KG1 (cell line): ENCODE results near the gene GLP2R.
"Not testable (repeated sequence)": the region's sequence is repeated elsewhere in the genome, so short reads cannot be mapped to it uniquely, and the experiment has no call there.

Experiments
- DNase-seq: peaks from one replicate; lab custom pipeline; 2025; lab: John Stamatoyannopoulos, UW

GLP2R gene

DNA sequence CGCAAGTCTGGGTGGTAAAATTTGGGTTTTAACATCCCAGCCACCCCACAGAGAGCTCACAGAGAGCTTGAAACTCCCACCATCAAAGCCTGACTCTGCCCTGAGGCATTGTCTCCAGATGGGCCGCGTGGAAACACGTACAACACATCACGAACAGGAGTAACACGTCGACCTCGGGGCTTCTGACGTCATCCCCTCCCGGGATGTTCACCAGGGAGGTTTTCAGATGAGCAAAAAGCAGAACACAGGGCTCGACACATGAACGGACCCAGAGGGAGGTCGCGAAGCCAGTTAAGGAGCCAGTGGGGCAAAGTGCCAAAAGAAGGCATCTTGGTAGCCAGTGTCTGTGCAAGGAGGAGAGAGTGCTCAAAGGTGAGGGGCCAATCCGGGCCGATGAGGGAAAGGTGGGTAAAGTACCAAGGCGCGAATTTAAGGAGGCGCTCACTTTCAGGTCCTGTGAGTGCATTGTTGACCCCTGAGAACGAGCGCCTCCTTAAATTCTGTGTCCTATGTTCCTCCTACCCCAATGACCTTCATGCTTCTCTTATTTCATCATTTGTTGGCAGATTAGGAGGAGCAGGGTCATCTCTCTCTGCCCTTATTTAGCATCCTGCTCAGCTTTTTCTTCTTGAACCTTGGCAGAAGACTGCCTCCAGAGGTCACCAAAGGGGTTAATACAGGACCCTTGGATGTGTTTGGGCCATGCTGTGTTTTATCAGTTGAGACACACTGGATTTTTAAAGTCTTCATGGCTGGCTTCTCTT lies 73.7 kb downstream of the GLP2R start:
- no peak for DNase-seq

DNA sequence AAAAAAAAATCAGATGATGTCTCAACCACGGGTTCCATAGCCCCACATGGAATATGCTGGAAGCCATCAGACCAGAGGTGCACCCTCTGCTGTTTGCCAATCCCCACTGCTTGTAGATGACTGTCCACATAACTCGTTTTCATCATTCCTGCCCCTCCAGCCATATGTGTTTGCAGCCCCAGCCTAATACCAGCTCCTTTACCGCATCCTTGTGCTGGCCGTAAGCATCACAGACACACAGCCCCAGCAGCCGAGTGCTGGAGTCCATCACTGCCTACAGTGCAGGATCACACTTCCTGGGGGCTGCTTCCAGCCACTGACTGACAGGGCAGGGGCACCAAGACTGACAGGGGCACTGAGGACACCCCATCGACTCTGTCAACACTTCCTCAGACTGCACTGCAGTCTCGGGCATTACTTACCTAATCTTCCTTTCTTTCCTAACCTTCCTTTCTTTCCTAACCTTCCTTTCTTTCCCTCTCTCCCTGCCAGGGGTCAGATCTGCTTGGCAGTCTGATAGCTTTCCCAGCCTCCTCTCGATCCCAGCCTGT lies 74.4 kb downstream of the GLP2R start:
- DNase-seq = no peak

DNA sequence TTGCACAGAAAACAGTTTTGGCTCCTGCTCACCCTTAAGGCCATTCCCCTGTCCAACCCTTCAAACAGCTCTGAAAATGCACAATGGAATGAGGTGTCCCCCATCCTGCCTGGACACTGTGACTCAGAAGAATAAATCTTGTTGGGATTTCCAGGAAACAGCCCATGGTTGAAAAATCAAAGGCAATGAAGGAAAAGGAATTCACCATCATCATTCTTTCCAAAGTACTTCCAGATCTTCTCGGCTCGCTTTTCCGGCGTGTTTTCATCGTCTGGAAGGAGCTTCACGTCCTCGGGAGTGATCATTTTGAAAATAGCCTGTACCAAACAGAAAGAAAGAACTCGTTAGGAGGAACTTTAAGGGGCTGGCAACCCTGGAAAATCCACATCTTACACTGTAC lies 75.1 kb downstream of the GLP2R start:
- DNase-seq = no peak

DNA sequence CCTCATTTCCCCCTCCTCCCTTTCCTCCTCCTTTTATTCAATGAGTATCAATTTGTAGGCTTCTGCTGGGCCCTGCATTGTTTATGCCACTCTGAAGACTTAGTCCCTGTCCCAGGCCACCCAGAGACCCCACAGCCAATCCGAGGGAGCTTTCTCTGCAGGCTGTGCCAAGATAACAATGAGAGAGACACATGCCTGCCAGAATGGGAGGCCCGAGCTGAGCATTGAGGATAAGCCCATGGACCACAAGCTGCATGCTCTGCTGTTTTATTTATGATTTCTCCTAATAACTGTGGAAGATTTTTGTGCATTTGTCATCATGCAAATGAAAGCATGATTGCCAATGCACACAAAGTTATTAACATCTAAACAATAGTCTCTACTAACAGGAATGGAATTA lies 76.4 kb downstream of the GLP2R start:
- no peak for DNase-seq

DNA sequence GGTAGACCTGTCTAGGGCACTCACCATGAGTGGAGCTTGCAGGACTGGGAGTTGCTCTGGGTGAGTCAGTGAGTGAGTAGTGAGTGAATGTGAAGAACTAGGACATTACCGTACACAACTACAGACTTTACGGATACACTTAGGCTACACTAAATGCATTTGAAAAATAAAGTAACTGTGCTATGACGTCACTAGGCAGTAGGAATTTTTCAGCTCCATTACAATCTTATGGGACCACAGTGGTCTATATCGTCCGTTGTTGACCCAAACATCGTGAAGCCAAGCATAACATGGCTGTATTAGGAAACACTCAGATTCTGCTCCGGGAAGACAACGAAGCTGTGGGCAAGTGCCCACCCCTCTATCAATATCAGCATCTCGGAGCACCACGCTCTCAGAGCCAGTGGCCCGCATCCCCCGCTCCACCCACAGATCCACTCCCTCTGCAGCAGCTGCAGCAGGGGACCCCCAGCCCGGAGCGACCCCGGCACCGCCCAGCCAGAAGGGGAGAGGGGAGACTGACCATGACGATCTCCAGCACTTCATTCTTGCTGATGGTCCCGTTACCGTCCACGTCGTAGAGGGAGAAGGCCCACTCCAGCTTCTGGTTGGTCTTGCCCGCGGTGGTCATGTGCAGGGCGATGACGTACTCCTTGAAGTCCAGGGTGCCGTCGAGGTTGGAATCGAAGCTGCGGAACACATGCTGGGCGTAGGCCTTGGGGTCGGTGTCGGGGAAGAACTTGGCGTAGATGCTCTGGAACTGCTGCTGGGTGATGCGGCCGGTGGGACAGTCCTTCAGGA lies 78.8 kb downstream of the GLP2R start:
- no peak for DNase-seq

DNA sequence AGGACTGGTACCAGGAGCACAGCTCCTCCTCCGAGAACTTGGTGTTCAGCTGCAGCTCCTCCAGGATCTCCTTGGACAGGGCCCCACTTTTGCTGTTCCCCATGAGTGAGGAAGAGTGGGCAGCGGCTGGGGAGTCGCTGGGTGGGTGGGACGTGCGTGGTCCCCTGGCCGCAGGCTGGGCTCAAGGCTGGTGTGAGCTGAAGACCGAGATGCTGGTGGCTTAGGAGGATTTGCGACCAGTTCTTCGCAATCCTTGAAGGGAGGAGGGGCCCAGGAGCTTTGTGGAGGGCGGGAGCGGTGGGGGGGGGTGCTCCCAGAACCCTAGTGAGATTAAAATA lies 79.3 kb downstream of the GLP2R start, which contains the start of gene RCVRN:
Gene RCVRN, minus strand, starts transcription at position 194 of the 338 bp plus-strand sequence. Its CDS starts 91 bp downstream, at position 103.
- DNase-seq = no peak

DNA sequence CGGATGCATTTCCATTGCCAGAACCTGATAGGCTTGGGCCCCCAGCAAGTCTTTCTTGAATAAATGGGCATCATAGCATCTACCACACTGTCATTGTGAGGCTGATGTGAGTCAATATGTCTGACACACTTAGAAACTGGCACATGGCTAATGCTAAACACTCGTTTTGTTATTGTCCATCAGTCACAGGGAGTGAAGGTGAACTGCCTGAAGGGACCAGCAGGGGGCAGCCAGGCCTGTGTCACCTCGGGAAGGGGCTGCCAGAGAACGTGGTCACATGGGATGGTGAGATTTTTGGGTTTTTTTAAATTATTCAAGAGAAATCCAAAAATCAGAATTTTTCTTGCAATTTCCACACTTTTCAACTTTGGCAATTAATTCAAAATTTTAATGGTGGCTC lies 80.2 kb downstream of the GLP2R start:
- DNase-seq = no peak

DNA sequence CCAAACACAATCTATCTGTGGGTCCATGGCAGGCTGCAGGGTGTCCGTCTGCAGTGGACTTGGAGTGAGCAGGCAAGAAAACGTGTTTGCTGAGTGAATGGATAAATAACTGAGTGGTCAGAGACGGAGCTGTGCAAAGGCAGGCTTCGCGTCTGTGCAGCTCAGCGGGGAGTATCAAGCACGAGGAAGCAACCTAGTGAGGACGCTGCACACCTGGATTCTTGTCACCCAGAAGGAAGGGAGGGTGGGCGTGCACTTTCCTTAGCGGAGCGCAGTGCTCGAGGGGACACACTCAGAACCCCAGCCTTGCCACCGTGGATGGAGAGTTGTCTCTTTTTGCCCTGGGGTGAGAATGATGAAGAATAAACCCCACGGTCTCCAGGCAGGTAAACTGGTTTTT lies 80.9 kb downstream of the GLP2R start:
- DNase-seq = no peak

DNA sequence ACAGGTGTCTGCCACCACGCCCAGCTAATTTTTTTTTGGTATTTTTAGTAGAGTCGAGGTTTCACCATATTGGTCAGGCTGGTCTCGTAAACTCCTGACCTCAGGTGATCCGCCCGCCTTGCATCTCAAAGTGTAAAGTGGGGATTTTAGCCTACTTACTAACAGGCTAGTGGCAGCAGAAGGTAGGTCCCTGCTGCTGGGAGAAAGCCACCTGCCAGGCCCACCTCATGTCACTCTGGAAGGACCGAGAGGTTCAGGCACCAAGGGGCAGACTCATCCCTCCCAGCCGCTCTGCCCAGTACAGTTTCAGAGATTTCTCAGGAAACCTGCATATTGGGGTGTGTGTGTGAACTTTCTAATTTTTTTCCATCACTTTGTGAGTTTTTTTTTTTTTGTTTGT lies 81.4 kb downstream of the GLP2R start:
- DNase-seq = no peak

DNA sequence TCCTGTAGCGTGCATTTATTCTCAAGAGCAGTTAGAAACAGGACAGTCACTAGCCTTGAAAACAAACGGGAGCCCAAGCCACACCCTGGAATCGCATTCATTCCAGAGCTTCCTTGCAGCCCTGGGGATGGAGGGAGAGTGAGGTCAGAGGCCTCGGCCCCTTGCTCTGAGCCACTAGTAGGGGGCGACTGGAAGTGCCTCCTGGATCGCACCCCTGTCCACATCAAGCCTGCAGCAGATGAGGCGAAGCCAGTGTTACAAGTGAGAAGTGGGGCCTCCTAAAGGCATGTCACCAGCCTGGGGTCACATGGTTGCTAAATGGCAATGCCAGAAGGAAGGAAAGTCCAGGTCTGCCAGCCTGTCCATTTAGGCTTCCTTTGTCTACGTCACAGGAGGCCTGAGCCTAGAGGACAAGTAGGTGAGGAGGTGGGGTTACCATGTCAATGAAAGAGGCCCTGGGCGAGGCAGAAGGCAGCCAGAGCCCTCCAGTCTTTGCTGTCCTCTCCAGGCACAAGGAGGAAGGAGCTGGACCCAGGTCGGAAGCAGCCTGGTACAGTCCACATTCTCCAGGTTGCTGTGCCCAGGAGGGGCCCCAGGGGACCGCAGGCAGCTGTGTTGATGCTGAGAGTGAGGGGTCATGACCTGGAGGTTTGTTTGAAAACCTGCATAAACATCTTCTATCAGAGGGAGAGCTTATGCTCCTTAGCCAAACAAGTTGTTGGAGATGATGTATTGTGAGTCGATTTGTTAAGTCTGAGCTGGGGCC lies 82.3 kb downstream of the GLP2R start:
- DNase-seq = no peak

DNA sequence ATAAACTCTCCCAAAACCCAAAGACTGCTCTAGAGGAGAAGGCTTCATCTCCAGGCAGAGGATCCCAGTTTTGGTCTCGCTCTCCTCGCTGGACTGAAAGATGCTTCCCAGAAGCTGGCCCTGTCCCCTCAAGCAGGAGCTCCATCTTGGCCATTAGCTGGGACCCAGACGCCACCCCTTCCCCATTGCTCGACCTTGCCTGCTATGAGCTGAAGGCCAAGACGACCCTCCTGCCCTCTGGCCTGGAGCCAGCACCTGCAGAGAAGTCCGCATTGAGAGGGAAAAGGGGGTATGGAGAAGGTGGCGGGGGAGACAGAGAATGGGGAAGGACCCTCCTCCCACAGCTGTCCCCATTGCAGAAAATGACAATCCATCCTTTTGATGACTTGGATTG lies 82.9 kb downstream of the GLP2R start:
- DNase-seq = no peak

DNA sequence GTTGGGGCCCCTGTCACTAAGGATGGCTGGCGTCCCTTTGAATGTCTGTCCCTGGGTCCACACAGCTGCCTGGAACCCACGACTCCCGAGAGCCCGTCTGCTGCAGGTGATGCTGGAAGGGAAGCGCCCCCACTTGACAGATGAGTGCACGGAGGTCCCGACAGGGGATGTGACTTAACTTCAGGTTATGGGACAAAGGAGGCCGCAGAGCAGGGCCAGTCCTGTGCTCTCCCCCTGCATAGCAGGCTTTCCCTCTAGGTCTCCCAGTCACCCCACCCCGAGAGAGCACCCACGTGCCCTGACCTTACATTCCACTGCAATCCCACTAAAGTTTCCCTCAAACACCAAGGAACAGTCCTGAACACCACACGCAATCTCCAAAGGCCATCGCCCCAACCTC lies 85.4 kb downstream of the GLP2R start:
- DNase-seq = no peak

DNA sequence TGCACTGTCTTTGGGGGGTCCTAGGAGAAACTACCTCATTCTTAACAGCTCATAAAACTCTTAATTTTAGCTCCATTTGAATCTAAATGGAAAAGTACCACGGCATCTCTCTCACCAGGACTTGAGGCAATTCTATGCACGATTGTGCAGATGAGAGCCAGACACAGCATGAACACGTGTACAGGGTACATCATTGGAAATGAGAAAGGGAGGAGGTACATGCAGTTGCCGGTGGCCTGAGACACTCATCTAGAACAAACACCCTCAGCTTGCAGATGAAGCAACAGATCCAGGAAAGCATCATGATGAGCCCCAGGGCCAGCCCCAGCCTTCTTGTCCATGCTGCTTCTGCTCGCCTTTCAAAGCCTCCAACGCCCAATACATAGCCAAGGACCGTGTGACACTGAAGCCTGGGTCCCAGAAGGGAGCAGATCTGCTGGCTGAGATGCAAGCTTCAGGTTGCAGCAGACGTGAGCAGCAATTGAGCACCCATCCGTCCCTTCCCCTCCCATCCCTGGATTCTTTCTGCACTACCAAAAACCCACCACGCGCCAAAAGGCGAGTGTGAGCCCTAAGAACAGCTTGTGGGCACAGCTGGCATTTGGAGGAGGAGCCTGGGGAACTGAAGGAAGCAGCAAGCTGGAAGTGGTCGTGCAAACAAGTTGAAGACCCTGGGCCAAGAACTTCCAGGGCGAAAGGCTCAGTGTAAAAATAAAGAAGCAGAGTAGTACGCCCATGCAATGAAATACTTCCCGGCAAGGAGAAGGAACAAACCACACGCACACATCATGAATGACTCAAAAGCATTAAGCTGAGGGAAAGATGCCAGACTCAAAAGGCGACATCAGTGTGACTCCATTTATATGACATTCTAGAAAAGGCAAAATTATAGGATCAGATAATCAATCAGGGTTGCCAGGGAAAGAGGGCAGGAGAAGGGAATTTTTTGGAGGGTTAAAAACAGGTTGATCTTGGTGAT lies 86.7 kb downstream of the GLP2R start:
- no peak for DNase-seq

DNA sequence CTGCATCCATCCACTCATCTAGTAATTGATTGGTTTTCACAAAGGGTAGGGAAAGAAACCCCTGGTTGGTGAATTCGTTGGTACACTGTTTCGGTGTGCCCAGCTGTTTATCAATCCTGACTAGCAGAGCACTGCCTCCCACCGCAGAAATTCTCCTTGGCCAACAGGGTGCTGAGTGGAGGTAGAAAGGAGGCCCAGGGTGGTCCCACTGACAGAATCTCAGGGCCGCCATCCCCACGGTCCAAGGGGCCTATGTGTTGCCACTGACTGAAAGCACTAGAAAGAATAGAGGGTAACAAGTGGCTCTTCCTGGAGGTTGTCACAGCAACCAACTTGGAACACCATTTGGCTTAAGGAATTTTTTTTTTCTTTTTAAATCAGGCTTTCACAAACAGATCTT lies 87.8 kb downstream of the GLP2R start:
- no peak for DNase-seq

DNA sequence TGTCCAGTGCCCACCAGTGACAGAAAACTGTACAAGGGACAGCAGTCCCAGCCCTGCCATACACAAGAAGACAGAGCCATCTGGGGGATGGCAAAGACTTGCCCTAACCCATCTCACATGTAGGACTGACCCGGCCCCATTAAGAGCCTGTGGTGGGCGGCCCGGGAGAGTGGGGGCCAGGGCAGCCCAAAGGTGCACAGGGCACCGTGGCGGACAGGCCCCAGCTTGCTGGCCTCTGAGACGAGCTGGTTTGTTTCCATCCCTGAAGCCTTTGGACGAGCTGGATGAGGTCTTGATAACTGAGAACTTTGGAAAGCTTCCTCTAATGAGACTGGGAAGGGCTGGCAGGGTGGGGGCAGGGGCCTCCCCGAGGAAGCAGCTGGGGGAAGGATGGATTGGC lies 90.4 kb downstream of the GLP2R start:
- no peak for DNase-seq

DNA sequence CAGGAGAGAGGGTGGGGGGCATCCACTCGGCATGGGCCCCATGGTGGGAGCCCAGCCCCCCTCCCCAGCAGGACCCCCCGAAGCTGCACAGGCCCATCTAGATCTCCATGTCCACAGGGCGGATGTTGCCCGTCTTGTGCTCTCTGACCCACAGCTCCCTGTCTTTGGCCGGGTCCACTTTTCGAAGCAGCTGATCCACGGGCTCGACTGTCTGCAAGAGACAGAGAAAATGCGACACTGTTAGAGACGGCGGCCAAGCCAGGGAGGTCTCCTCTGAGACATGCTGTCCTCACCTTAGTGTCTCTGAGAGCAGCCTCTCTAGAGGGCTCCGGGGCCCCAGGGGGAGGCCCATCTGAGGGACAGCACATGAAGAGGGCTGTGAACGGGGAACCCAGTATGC lies 91.4 kb downstream of the GLP2R start:
- no peak for DNase-seq

DNA sequence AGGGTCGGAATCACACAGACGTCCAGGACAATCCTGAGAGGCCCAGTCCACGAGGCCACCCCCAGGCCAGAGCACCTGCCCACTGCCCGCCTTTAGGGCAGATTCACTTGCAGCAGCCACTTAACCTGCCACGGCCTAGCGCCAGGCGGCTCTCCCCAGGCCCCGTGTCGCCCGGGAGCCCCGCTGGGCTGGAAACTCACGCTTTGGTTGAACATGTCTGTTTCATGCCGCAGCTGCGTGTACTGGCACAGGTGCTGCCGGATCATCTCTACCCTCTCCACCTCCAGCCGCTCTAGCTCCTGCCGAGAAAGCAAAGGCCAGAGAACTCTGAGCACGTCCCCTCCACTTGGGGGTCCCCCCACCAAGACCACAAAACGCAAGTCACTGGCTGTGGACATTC lies 92.1 kb downstream of the GLP2R start:
- no peak for DNase-seq

DNA sequence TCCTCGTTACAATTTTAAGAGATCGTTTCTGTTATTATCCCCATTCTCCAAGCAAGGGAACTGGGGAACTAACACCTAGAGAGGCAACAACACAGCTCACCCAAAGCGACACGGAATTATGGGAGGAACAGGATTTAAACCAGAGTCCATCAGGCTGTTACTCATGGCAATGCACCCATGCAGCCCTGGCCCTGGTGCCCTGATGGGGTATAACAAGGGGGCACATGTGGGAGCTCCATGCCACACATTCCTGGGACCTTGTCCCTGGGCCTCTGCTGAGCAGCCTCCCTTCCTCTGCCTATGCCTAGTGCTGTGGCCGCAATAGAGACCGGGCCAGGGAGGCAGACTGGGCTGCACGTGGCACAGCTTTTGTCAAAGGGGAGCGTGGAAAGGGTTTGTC lies 92.6 kb downstream of the GLP2R start:
- no peak for DNase-seq

DNA sequence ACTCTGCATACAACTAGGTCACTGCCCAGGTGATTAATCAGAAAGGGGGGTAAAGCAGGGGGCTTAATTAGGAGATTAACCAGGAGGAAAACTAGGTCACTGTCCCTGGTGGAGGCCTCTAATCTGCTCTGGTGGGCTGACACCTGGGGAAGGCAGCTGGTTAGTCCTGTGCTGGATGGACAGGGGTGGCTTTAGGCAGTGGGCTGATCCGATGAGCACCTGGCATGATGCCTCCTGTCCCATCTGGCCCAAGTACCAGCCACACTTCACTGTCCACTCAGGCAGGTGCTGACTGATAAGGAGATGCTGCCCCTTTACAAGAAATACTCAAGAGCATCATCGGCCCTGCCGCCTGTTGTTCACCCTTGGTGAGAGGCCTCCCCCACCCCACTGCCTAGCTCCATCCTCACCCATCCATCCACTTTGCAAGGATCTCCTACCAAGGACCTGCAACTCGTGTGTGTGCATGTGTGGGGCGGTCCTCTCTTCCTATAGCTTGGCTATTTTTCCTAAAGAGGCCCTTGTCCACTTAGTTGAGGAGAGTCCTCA lies 93.2 kb downstream of the GLP2R start:
- DNase-seq = no peak

DNA sequence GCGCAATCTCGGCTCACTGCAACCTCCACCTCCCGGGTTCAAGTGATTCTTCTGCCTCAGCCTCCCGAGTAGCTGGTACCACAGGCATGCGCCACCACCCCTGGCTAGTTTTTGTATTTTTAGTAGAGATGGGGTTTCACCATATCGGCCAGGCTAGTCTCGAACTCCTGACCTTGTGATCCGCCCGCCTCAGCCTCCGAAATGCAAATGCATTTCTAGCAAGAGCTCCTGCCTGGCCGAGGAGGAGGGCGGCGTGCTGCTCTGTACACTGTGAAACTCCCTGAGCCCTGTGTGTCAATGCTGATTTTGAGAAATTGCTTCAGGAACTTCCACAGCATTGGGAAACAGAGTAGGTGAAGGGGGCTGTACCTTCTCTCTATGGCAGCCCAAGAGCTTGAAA lies 95.5 kb downstream of the GLP2R start:
- DNase-seq = not testable (repeated sequence)
